Activated CD8-positive, alpha-beta memory T cell treated with anti-CD3 and anti-CD28 coated beads, Interleukin-2, amount 50 U/mL, for 48 hours (primary cell): Measurements from ENCODE around the gene LRFN2.

Experiments
- DNase-seq: peaks from one replicate; pipeline ENCODE4 v3.0.0-alpha.2; 2020

The LRFN2 gene

GRCh38 chr6:40585651-40586269, 1.4 kb downstream of the LRFN2 start:
- no peak for DNase-seq

- DNase-seq = no peak
Observed at GRCh38 chr6:40585223-40585622, 1.9 kb downstream of the LRFN2 start.

- DNase-seq = no peak
Observed at GRCh38 chr6:40584741-40585140, 2.4 kb downstream of the LRFN2 start.

- no peak for DNase-seq
Observed at GRCh38 chr6:40583709-40584108, 3.5 kb downstream of the LRFN2 start.

- DNase-seq = no peak
Observed at GRCh38 chr6:40582892-40583291, 4.3 kb downstream of the LRFN2 start.

GRCh38 chr6:40579101-40579500, 8.1 kb downstream of the LRFN2 start:
- DNase-seq = no peak

- no peak for DNase-seq
Observed at GRCh38 chr6:40577672-40578071, 9.5 kb downstream of the LRFN2 start.

- DNase-seq = no peak
Observed at GRCh38 chr6:40573221-40573620, 13.9 kb downstream of the LRFN2 start.

- DNase-seq = no peak
Observed at GRCh38 chr6:40569162-40569910, 17.8 kb downstream of the LRFN2 start.

- no peak for DNase-seq
Observed at GRCh38 chr6:40568062-40568708, 19.0 kb downstream of the LRFN2 start.

- no peak for DNase-seq
Observed at GRCh38 chr6:40563111-40563510, 24.1 kb downstream of the LRFN2 start.

- DNase-seq = no peak
Observed at GRCh38 chr6:40559056-40559455, 28.1 kb downstream of the LRFN2 start.

- DNase-seq = no peak
Observed at GRCh38 chr6:40558102-40558501, 29.1 kb downstream of the LRFN2 start.

- no peak for DNase-seq
Observed at GRCh38 chr6:40556881-40557280, 30.3 kb downstream of the LRFN2 start.

- no peak for DNase-seq
Observed at GRCh38 chr6:40556023-40556422, 31.1 kb downstream of the LRFN2 start.

GRCh38 chr6:40555092-40555491, 32.1 kb downstream of the LRFN2 start:
- no peak for DNase-seq

- DNase-seq = no peak
Observed at GRCh38 chr6:40552941-40553340, 34.2 kb downstream of the LRFN2 start.

- DNase-seq = no peak
Observed at GRCh38 chr6:40551966-40552505, 35.1 kb downstream of the LRFN2 start.

- DNase-seq = no peak
Observed at GRCh38 chr6:40550202-40551101, 36.7 kb downstream of the LRFN2 start.

- DNase-seq = no peak
Observed at GRCh38 chr6:40545954-40546353, 41.2 kb downstream of the LRFN2 start.

GRCh38 chr6:40543776-40544175, 43.4 kb downstream of the LRFN2 start:
- DNase-seq = no peak

- no peak for DNase-seq
Observed at GRCh38 chr6:40543146-40543545, 44.0 kb downstream of the LRFN2 start.
